Natural killer cell (primary cell): Measurements from ENCODE around the gene MLLT1. TPM values are rescaled to one million over a fixed set of nuclear protein-coding genes. Genes with fewer than 3 reads are reported as not detected.

Source experiments
- ATAC-seq, 3 donors: fragments of 150-1000 bp in 2 of 3; fragments of 200-7000 bp in 1 of 3; cut with Tn5 transposase; 1 replicate in 1 of 3; 2 replicates in 2 of 3; pipeline ENCODE4 v1.10.0; 2021; ENCODE audit warnings: mild to moderate bottlenecking in 2 of 3, moderate library complexity in 2 of 3
- DNase-seq, 2 donors: peaks; one replicate each; pipeline versions ENCODE4 v3.0.0 to v3.0.0-alpha.2; 2013 to 2021; ENCODE audit warnings: mixed read lengths in 1 of 2
- H3K27ac ChIP-seq: one replicate; pipeline ENCODE4 v1.5.1; 2013; ENCODE audit warnings: mild to moderate bottlenecking, low read length
- H3K27me3 ChIP-seq: one replicate; pipeline ENCODE4 v1.6.1; 2013; ENCODE audit warnings: low read length; ENCODE audit not compliant: control insufficient read depth, insufficient read depth
- H3K36me3 ChIP-seq: one replicate; pipeline ENCODE4 v1.6.1; 2013; ENCODE audit warnings: low read length; ENCODE audit not compliant: control insufficient read depth, insufficient read depth
- H3K4me1 ChIP-seq: one replicate; pipeline ENCODE4 v1.6.1; 2013; ENCODE audit warnings: low read length; ENCODE audit not compliant: control insufficient read depth, insufficient read depth
- H3K4me3 ChIP-seq: one replicate; pipeline ENCODE4 v1.5.1; 2013; ENCODE audit warnings: low read length
- H3K9me3 ChIP-seq: one replicate; pipeline ENCODE4 v1.6.1; 2013; ENCODE audit warnings: low read length; ENCODE audit not compliant: control insufficient read depth, insufficient read depth
- H3K27ac Mint-ChIP-seq, 2 donors: one replicate each; pipeline ENCODE4 v1.8.0; 2022; ENCODE audit warnings: mild to moderate bottlenecking in 2 of 2, mixed read lengths in 2 of 2, moderate library complexity in 1 of 2
- H3K27me3 Mint-ChIP-seq, 2 donors: one replicate each; pipeline ENCODE4 v1.8.0; 2022; ENCODE audit warnings: low read depth in 2 of 2, mixed read lengths in 2 of 2
- H3K36me3 Mint-ChIP-seq: one replicate; pipeline ENCODE4 v1.8.0; 2022; ENCODE audit warnings: mixed read lengths
- H3K4me1 Mint-ChIP-seq, 2 donors: one replicate each; pipeline ENCODE4 v1.8.0; 2022; ENCODE audit warnings: mixed read lengths in 2 of 2
- H3K4me3 Mint-ChIP-seq: one replicate; pipeline ENCODE4 v1.8.0; 2022; ENCODE audit warnings: mild to moderate bottlenecking, moderate library complexity, mixed read lengths
- H3K9me3 Mint-ChIP-seq, 2 donors: one replicate each; pipeline ENCODE4 v1.8.0; 2022; ENCODE audit warnings: mixed read lengths in 2 of 2
- WGBS: methylation state at CpG from one replicate; pipeline ENCODE4 v1.1.7; 2013; ENCODE audit warnings: missing lambda C conversion rate; ENCODE audit not compliant: insufficient coverage; 5-methylcytosine and 5-hydroxymethylcytosine counted together
- intact Hi-C: fragments of 100-400 bp; cut with micrococcal nuclease; formaldehyde crosslinking; loops from one replicate; pipeline ENCODE4 v1.14.2; 2022
- total RNA-seq, 4 donors: library from RNA; stranded (reverse); fragments of 120-200 nt in 1 of 4; gene quantifications; one replicate each; pipeline versions ENCODE4 v1.2.3 to v1.2.4, GENCODE V29; 2013 to 2022
- TF ChIP-seq, protein P1 (sequence below): fragments of 200-600 bp; IDR thresholded peaks from one replicate; pipeline ENCODE4 v1.8.0; 2022; ENCODE audit warnings: antibody characterized with exemption

Gene MLLT1
- total RNA-seq, 3 donors from 2014 or later (not counting 1 experiment from before 2014, with no cell fraction given): 30.2 to 43.8 (median 36.6) TPM

DNA sequence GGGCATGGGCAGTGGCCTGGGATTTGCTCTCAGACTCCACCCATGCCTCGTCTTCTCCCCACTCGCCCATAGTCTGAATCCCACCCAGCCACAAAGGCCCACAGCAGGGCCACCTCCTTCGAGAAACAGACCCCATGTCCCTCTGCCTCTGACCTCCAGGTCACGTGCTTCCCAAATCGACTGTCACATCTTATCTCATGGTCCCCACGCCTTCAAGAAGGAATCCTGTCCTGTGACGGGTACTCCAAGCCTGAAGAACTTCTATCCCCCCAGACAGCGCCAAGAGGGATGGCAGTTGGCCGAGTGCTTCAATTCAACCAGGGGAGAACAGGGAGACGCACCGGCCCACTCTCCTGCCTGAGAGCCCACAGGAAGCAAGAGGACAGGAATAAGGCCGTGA is 16.5 kb downstream of the MLLT1 start:
- no peak for ATAC-seq
- H3K4me3 ChIP-seq: no peak overlapping the region
- H3K27ac ChIP-seq: no peak overlapping the region
- Mint-ChIP-seq H3K27ac (no peak overlapping the region), H3K36me3 (no peaks in the 10 kb centered on the region), H3K27me3 (no peaks in the 10 kb centered on the region), H3K9me3 (no peaks in the 10 kb centered on the region), H3K4me3 (no peak overlapping the region), H3K4me1 (peaks cover 0 to 40% of the 10 kb centered on the region in 2 donors)
- intact Hi-C loops: no loop called here
- DNase-seq: no peak
- no peaks in the 10 kb centered on the region for H3K27me3 ChIP-seq
- H3K4me1 ChIP-seq: peaks cover 21% of the 10 kb centered on the region
- 93% methylated on average over 11 of the region's 12 CpGs for WGBS
- TF ChIP-seq, protein P1, sequence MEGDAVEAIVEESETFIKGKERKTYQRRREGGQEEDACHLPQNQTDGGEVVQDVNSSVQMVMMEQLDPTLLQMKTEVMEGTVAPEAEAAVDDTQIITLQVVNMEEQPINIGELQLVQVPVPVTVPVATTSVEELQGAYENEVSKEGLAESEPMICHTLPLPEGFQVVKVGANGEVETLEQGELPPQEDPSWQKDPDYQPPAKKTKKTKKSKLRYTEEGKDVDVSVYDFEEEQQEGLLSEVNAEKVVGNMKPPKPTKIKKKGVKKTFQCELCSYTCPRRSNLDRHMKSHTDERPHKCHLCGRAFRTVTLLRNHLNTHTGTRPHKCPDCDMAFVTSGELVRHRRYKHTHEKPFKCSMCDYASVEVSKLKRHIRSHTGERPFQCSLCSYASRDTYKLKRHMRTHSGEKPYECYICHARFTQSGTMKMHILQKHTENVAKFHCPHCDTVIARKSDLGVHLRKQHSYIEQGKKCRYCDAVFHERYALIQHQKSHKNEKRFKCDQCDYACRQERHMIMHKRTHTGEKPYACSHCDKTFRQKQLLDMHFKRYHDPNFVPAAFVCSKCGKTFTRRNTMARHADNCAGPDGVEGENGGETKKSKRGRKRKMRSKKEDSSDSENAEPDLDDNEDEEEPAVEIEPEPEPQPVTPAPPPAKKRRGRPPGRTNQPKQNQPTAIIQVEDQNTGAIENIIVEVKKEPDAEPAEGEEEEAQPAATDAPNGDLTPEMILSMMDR: no peak
- H3K9me3 ChIP-seq: no peaks in the 10 kb centered on the region
- peaks cover 12% of the 10 kb centered on the region for H3K36me3 ChIP-seq

DNA sequence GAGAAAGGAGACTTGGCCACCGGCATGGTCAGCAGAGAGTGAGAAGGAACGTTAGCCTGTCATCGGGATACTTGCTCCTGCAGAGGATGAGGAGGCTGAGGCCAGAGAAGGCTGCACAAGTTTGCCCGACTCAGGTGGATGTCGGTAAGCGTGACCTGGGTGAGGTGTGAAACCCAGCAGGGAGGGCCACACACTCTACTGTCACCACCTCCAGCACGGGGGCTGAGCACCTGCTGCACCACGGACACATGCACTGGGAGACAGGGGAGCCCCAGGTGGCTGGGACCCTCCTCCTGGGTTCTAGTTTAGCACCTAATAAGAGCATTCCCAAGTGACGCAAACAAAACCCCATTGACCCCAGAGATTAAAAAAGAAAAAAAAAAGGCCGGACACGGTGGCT is 17.3 kb downstream of the MLLT1 start:
- DNase-seq: no peak
- peaks cover 21% of the 10 kb centered on the region for H3K4me1 ChIP-seq
- no peak overlapping the region for H3K4me3 ChIP-seq
- Mint-ChIP-seq H3K4me3 (no peak overlapping the region), H3K27ac (peak overlapping the region in 1 of 2 donors; percentile 73), H3K9me3 (no peaks in the 10 kb centered on the region), H3K4me1 (peaks cover 0 to 32% of the 10 kb centered on the region in 2 donors), H3K27me3 (no peaks in the 10 kb centered on the region), H3K36me3 (no peaks in the 10 kb centered on the region)
- peaks cover 7% of the 10 kb centered on the region for H3K36me3 ChIP-seq
- intact Hi-C loops: no loop called here
- no peak overlapping the region for H3K27ac ChIP-seq
- no peaks in the 10 kb centered on the region for H3K27me3 ChIP-seq
- no peaks in the 10 kb centered on the region for H3K9me3 ChIP-seq
- no peak for ATAC-seq
- TF ChIP-seq, protein P1: no peak
- 80% methylated on average over 11 of the region's 11 CpGs for WGBS

DNA sequence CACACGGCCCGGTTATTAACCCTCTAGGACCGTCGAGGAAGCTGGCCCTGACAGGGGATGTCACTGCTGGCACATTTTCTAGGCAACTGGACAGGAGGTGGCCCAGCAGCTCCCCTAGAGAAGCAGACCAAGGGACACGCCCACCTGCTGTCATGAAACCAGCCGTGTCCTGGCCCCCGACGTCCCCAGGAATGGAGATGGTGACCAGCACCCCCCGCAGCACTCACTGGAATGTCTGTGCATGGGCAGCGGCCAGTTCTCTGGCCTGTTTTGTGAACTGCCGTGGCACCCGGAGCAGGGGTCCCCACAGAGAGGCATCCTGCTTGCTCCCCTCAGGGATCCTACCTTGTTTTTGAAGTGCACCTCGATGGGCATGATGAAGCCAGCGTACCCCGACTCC is 17.9 kb downstream of the MLLT1 start:
- peaks cover 0 to 32% of the 10 kb centered on the region in 2 donors for H3K4me1 Mint-ChIP-seq
- ATAC-seq (no peak), DNase-seq (no peak)
- H3K4me3 ChIP-seq: no peak overlapping the region
- H3K9me3 Mint-ChIP-seq: no peaks in the 10 kb centered on the region
- WGBS: 78% methylated on average over 15 of the region's 15 CpGs
- H3K36me3 Mint-ChIP-seq: no peaks in the 10 kb centered on the region
- no peaks in the 10 kb centered on the region for H3K27me3 Mint-ChIP-seq
- peak overlapping the region in 1 of 2 donors; percentile 73 for H3K27ac Mint-ChIP-seq
- no peaks in the 10 kb centered on the region for H3K27me3 ChIP-seq
- H3K27ac ChIP-seq: no peak overlapping the region
- intact Hi-C loops: no loop called here
- TF ChIP-seq, protein P1: no peak
- no peaks in the 10 kb centered on the region for H3K9me3 ChIP-seq
- peaks cover 21% of the 10 kb centered on the region for H3K4me1 ChIP-seq
- no peak overlapping the region for H3K4me3 Mint-ChIP-seq
- H3K36me3 ChIP-seq: peaks cover 5% of the 10 kb centered on the region

DNA sequence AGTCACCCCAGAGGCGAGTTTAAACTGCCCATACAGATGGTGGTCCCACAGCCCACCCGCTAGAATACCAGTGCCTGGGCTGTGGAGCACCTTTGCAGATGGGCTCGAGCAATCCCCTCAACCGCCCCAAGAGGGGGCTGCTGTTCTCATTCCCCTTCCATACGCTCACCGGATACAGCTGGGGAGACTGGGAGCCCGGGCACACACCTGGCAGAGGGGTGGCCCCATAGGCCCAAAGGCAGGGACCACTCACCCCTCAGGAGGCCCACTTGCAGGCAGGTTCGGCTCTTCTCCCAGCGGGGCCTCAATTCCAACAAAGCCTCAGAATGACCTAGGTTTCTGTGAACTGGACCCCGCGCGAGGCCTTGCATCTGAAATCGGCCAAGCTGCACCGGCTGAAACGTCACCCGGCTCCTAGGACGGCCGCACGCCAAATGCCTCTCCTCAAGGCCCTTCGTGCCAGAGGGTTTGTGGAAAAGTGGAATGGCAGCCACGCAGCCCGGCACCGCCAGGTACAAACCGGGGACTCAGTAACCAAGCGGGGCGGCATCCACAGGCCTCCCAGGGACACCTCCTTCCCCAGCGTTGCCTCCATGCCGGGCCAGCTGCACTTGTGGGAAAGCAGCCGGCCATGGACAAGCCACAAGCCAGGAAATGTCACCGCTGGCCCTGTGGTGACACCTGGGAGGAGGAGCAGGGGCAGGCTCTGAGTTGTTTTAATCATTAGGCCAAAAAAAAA is 18.7 kb downstream of the MLLT1 start:
- Mint-ChIP-seq H3K4me1 (peaks cover 0 to 27% of the 10 kb centered on the region in 2 donors), H3K27me3 (no peaks in the 10 kb centered on the region), H3K9me3 (no peaks in the 10 kb centered on the region), H3K27ac (peak overlapping the region in 1 of 2 donors; percentile 73), H3K36me3 (no peaks in the 10 kb centered on the region), H3K4me3 (no peak overlapping the region)
- ATAC-seq: peak in 2 of 3 donors; percentile 51 to 81
- TF ChIP-seq, protein P1: peak; percentile 56
- Histone ChIP-seq H3K9me3 (no peaks in the 10 kb centered on the region), H3K27ac (no peak overlapping the region), H3K36me3 (peaks cover 5% of the 10 kb centered on the region), H3K4me3 (no peak overlapping the region), H3K4me1 (peaks cover 21% of the 10 kb centered on the region), H3K27me3 (no peaks in the 10 kb centered on the region)
- intact Hi-C loops: no loop called here
- WGBS: 73% methylated on average over 30 of the region's 30 CpGs
- peak; percentile 45 to 59 for DNase-seq
